Activated CD4-positive, CD25-positive, alpha-beta regulatory T cell treated with anti-CD3 and anti-CD28 coated beads, Interleukin-2, amount 50 U/mL, for 24 hours (primary cell): ENCODE data around the gene FAM32A.

Source experiments
- ATAC-seq, 2 donors: fragments of 150-1000 bp; cut with Tn5 transposase; one replicate each; pipeline ENCODE4 v1.10.0; 2021; ENCODE audit warnings: mild to moderate bottlenecking in 1 of 2, moderate library complexity in 1 of 2

Gene FAM32A

GRCh38 chr19:16202320-16203255 is 17.4 kb downstream of the FAM32A start:
- ATAC-seq: no peak

GRCh38 chr19:16203256-16204004 is 18.2 kb downstream of the FAM32A start:
- ATAC-seq: no peak

- no peak for ATAC-seq
These were observed 18.7 kb downstream of the FAM32A start for GRCh38 chr19:16204005-16204294.

- no peak for ATAC-seq
These were observed 20.2 kb downstream of the FAM32A start for GRCh38 chr19:16205205-16206045.

- ATAC-seq: no peak
These were observed 20.9 kb downstream of the FAM32A start for GRCh38 chr19:16206046-16206605.

GRCh38 chr19:16206637-16207036 is 21.4 kb downstream of the FAM32A start:
- no peak for ATAC-seq

- no peak for ATAC-seq
These were observed 21.9 kb downstream of the FAM32A start for GRCh38 chr19:16207063-16207462.

- no peak for ATAC-seq
These were observed 22.3 kb downstream of the FAM32A start for GRCh38 chr19:16207490-16208025.

- ATAC-seq: no peak
These were observed 23.0 kb downstream of the FAM32A start for GRCh38 chr19:16208064-16208759.

GRCh38 chr19:16208847-16209665 is 23.8 kb downstream of the FAM32A start:
- no peak for ATAC-seq

GRCh38 chr19:16210168-16210567 is 25.0 kb downstream of the FAM32A start:
- no peak for ATAC-seq

- no peak for ATAC-seq
These were observed 27.9 kb downstream of the FAM32A start for GRCh38 chr19:16213076-16213475.

- ATAC-seq: peak in 1 of 2 donors; percentile 24
These were observed 31.8 kb downstream of the FAM32A start for GRCh38 chr19:16216744-16217670.

GRCh38 chr19:16217716-16218451 is 32.7 kb downstream of the FAM32A start:
- ATAC-seq: no peak

GRCh38 chr19:16218851-16219250 is 33.6 kb downstream of the FAM32A start:
- no peak for ATAC-seq

- ATAC-seq: no peak
These were observed 37.6 kb downstream of the FAM32A start for GRCh38 chr19:16222806-16223205.

GRCh38 chr19:16223746-16224145 is 38.5 kb downstream of the FAM32A start:
- no peak for ATAC-seq

- ATAC-seq: no peak
These were observed 39.3 kb downstream of the FAM32A start for GRCh38 chr19:16224293-16225045.
